Measurements from ENCODE around the gene RNF144B. TPM values are rescaled to one million over a fixed set of nuclear protein-coding genes. Genes with fewer than 3 reads are reported as not detected.
A peak's percentile ranks its signal among the peaks of the same experiment; 100 is the strongest.

The RNF144B gene
- total and polyA plus RNA-seq, 10 donors, result 6.5 to 82.5 (median 45.3) TPM

- Histone ChIP-seq H3K9me3 (no peaks in the 10 kb centered on the region), H3K36me3 (peaks cover 0 to 25% (median 3%) of the 10 kb centered on the region in 6 donors), H3K4me1 (peaks cover 0 to 6% (median 0%) of the 10 kb centered on the region in 6 donors), H3K4me3 (no peak overlapping the region), H3K27me3 (replicated peaks in 1 of 7) (no peaks in the 10 kb centered on the region), H3K27ac (no peak overlapping the region)
- TF ChIP-seq CTCF (IDR thresholded peaks at IDR 0.05 in 8 of 11, conservative IDR thresholded peaks at IDR 0.05 in 3 of 11), result no peak
- no peak for TF ChIP-seq POLR2A (IDR thresholded peaks at IDR 0.05)
- no peak for TF ChIP-seq POLR2AphosphoS5 (IDR thresholded peaks at IDR 0.05)
- 46 to 72% (median 51%) methylated on average over 2 of the region's 2 CpGs for WGBS, 5 donors
- DNase-seq, result no peak
- intact Hi-C loops (cut with DNase I; ENCODE audit: low total_unique reads), result no loop called here
Measured at GRCh38 chr6:18424201-18424600, 37.1 kb downstream of the RNF144B start.

- no peak for DNase-seq
Measured at GRCh38 chr6:18425218-18425617, 38.1 kb downstream of the RNF144B start.

GRCh38 chr6:18427296-18427695 is 40.1 kb downstream of the RNF144B start:
- DNase-seq, result no peak
- Histone ChIP-seq H3K36me3 (peaks cover 0 to 54% (median 3%) of the 10 kb centered on the region in 6 donors), H3K27me3 (replicated peaks in 1 of 7) (no peaks in the 10 kb centered on the region), H3K4me1 (peaks cover 0 to 20% (median 0%) of the 10 kb centered on the region in 6 donors), H3K27ac (peak overlapping the region in 1 of 8 donors; percentile 11), H3K4me3 (no peak overlapping the region), H3K9me3 (no peaks in the 10 kb centered on the region)
- 15 to 49% (median 34%) methylated on average over 2 of the region's 2 CpGs for WGBS, 5 donors
- intact Hi-C loops (cut with DNase I; ENCODE audit: low total_unique reads), result no loop called here
- TF ChIP-seq POLR2AphosphoS5 (IDR thresholded peaks at IDR 0.05) (no peak), CTCF (IDR thresholded peaks at IDR 0.05 in 8 of 11, conservative IDR thresholded peaks at IDR 0.05 in 3 of 11) (no peak), POLR2A (IDR thresholded peaks at IDR 0.05) (no peak)

More at GRCh38 chr6:18425218-18425617, 38.1 kb downstream of the RNF144B start:
- intact Hi-C loops (cut with DNase I; ENCODE audit: low total_unique reads), result no loop called here
- peaks cover 0 to 36% (median 3%) of the 10 kb centered on the region in 6 donors for H3K36me3 ChIP-seq
- TF ChIP-seq POLR2A (IDR thresholded peaks at IDR 0.05) (no peak), POLR2AphosphoS5 (IDR thresholded peaks at IDR 0.05) (no peak), CTCF (IDR thresholded peaks at IDR 0.05 in 8 of 11, conservative IDR thresholded peaks at IDR 0.05 in 3 of 11) (no peak)
- H3K4me1 ChIP-seq, result peaks cover 0 to 6% (median 0%) of the 10 kb centered on the region in 6 donors
- H3K4me3 ChIP-seq, result no peak overlapping the region
- H3K27me3 ChIP-seq (replicated peaks in 1 of 7), result no peaks in the 10 kb centered on the region
- H3K27ac ChIP-seq, result no peak overlapping the region
- no peaks in the 10 kb centered on the region for H3K9me3 ChIP-seq
- 85 to 95% (median 90%) methylated on average over 2 of the region's 2 CpGs for WGBS, 5 donors

GRCh38 chr6:18429655-18430297 is 42.6 kb downstream of the RNF144B start:
- H3K27ac ChIP-seq, result no peak overlapping the region
- no peaks in the 10 kb centered on the region for H3K9me3 ChIP-seq
- no peak for TF ChIP-seq CTCF (IDR thresholded peaks at IDR 0.05 in 8 of 11, conservative IDR thresholded peaks at IDR 0.05 in 3 of 11)
- TF ChIP-seq POLR2AphosphoS5 (IDR thresholded peaks at IDR 0.05), result no peak
- TF ChIP-seq POLR2A (IDR thresholded peaks at IDR 0.05), result no peak
- H3K36me3 ChIP-seq, result peaks cover 0 to 75% (median 3%) of the 10 kb centered on the region in 6 donors
- intact Hi-C loops (cut with DNase I; ENCODE audit: low total_unique reads), result no loop called here
- peaks cover 0 to 21% (median 0%) of the 10 kb centered on the region in 6 donors for H3K4me1 ChIP-seq
- H3K27me3 ChIP-seq (replicated peaks in 1 of 7), result no peaks in the 10 kb centered on the region
- WGBS, 5 donors, result 74 to 95% (median 92%) methylated on average over 4 of the region's 4 CpGs
- H3K4me3 ChIP-seq, result no peak overlapping the region
- no peak for DNase-seq

All from spleen (tissue), 11 donors.